Measurements from ENCODE around the gene SSR3. TPM values are rescaled to one million over a fixed set of nuclear protein-coding genes. Genes with fewer than 3 reads are reported as not detected.
A peak's percentile ranks its signal among the peaks of the same experiment; 100 is the strongest.

Gene SSR3
- total and polyA plus RNA-seq, 9 of the 15 experiments (the other 6 are each of a cell fraction or from before 2014, with no cell fraction given) = 104 to 464 (median 307) TPM

- Histone ChIP-seq H3K4me1 (replicated peaks in 1 of 2; ENCODE audit: control insufficient read depth in 2 of 2, insufficient read depth in 2 of 2, low read length in 2 of 2) (peaks cover 7 to 25% of the 10 kb centered on the region in 2 experiments; a peak in 3 of 5 replicates), H3K9ac (ENCODE audit: insufficient read depth in 1 of 2, low read depth in 2 of 2, low read length in 2 of 2) (no peak overlapping the region), H4K20me1 (replicated peaks; ENCODE audit: control insufficient read depth, insufficient read depth, low read length) (no peaks in the 10 kb centered on the region), H3K9me1 (ENCODE audit: control insufficient read depth, insufficient read depth, low read length) (no peaks in the 10 kb centered on the region), H3K79me2 (ENCODE audit: control insufficient read depth, insufficient read depth, low read length) (no peaks in the 10 kb centered on the region), H3K4me2 (ENCODE audit: insufficient read depth, low read length) (peak overlapping the region; percentile 44; the same call in 1 of the 2 replicates), H3K27me3 (ENCODE audit: control insufficient read depth in 2 of 2, insufficient read depth in 2 of 2, low read length in 2 of 2) (no peaks in the 10 kb centered on the region), H3K4me3 (no peak overlapping the region), H3K27ac (ENCODE audit: extremely low read depth, low read depth, low read length) (no peak overlapping the region), H3K9me3 (replicated peaks; ENCODE audit: control insufficient read depth, insufficient read depth, low read depth, low read length) (no peaks in the 10 kb centered on the region; the same call in 1 of the 2 replicates), H2AFZ (ENCODE audit: low read depth, low read length) (peak overlapping the region; percentile 42; the same call in 1 of the 2 replicates), H3K36me3 (ENCODE audit: control insufficient read depth, insufficient read depth, low read length) (no peaks in the 10 kb centered on the region)
- POLR2A ChIA-PET = interaction anchor here (0.9 to 3.6 kb wide), 2 partner anchors 11 to 39 kb away, joined by 3 to 16 read pairs; partner anchors contain the start of gene SSR3
- DNase-seq (ENCODE audit: extremely low read depth in 1 of 4, low spot score in 3 of 4) = no peak
- no TSS peak for BruUV-seq (replicated peaks)
- CTCF ChIA-PET (ENCODE audit: low intra/inter-chr PET ratio) = no interaction called here
- in situ Hi-C loops (cut with MboI) = no loop called here
- WGBS (ENCODE audit: insufficient coverage, low coverage, missing lambda C conversion rate) = 21% methylated on average over 7 of the region's 7 CpGs
- no peak for FAIRE-seq
- intact Hi-C loops (cut with micrococcal nuclease) = no loop called here
- peak; percentile 55; the same call in 2 of the 3 replicates for ATAC-seq
- TF ChIP-seq CBFA2T2 (conservative IDR thresholded peaks at IDR 0.05) = peak; percentile 42; the same call in 1 of the 2 replicates
- no peak for TF ChIP-seq CBX8 (IDR thresholded peaks at IDR 0.05; ENCODE audit: borderline replicate concordance, extremely low read depth, low read depth, low read length, poor library complexity, severe bottlenecking)
- no peak for TF ChIP-seq E2F6 (IDR thresholded peaks at IDR 0.05; ENCODE audit: borderline replicate concordance in 1 of 2, extremely low read depth in 1 of 2, insufficient read depth in 1 of 2, insufficient read length in 1 of 2, low read depth in 1 of 2, low read length in 1 of 2, poor library complexity in 1 of 2, severe bottlenecking in 1 of 2)
- no peak for TF ChIP-seq LEF1 (IDR thresholded peaks at IDR 0.05)
- TF ChIP-seq ZKSCAN1 (IDR thresholded peaks at IDR 0.05; ENCODE audit: low read depth, low read length) = no peak
- no peak for TF ChIP-seq RREB1 (CRISPR knock-in tag; IDR thresholded peaks at IDR 0.05)
- no peak for TF ChIP-seq FUS (optimal IDR thresholded peaks at IDR 0.05; ENCODE audit: low read depth, low read length)
- TF ChIP-seq CBFA2T3 (IDR thresholded peaks at IDR 0.05) = peak; percentile 65
- no peak for TF ChIP-seq SPI1 (IDR thresholded peaks at IDR 0.05; ENCODE audit: borderline replicate concordance, low read depth, low read length)
- peak; percentile 32 to 48; a peak in 1 of 4 replicates for TF ChIP-seq KDM1A (IDR thresholded peaks at IDR 0.05)
- TF ChIP-seq HDAC1 (IDR thresholded peaks at IDR 0.05) = no peak
- no peak for TF ChIP-seq MTA3 (IDR thresholded peaks at IDR 0.05; ENCODE audit: borderline replicate concordance)
- no peak for TF ChIP-seq PTTG1 (tag; IDR thresholded peaks at IDR 0.05; ENCODE audit: low read depth)
- no peak for TF ChIP-seq ELK1 (CRISPR knock-in tag; IDR thresholded peaks at IDR 0.05)
- TF ChIP-seq LARP7 (IDR thresholded peaks at IDR 0.05) = no peak
- no peak for TF ChIP-seq TCF7 (IDR thresholded peaks at IDR 0.05; ENCODE audit: borderline replicate concordance)
Observed at GRCh38 chr3:156594219-156594683, 39.3 kb upstream of the SSR3 start.
